Activated naive CD4-positive, alpha-beta T cell treated with anti-CD3 and anti-CD28 coated beads for 36 hours (primary cell): ENCODE measurements around the gene SPRTN. TPM values are rescaled to one million over a fixed set of nuclear protein-coding genes. Genes with fewer than 3 reads are reported as not detected.

Experiments
- CTCF ChIA-PET: fragments of 350-600 bp; sonication (Branson Sonifier 250); formaldehyde crosslinking; loops from one replicate; lab custom pipeline; 2021; ENCODE audit warnings: antibody characterized with exemption; lab: Charles Lee
- DNase-seq: peaks from one replicate; pipeline ENCODE4 v3.0.0-alpha.2; 2020
- H3K27ac Mint-ChIP-seq: one replicate; pipeline ENCODE4 v1.8.0; 2021; ENCODE audit warnings: mild to moderate bottlenecking, mixed read lengths
- H3K27me3 Mint-ChIP-seq: one replicate; pipeline ENCODE4 v1.8.0; 2021; ENCODE audit warnings: low read depth, mixed read lengths
- H3K36me3 Mint-ChIP-seq: one replicate; pipeline ENCODE4 v1.8.0; 2021; ENCODE audit warnings: low read depth, mixed read lengths
- H3K4me1 Mint-ChIP-seq: one replicate; pipeline ENCODE4 v1.8.0; 2021; ENCODE audit warnings: low read depth, mixed read lengths
- H3K4me3 Mint-ChIP-seq: one replicate; pipeline ENCODE4 v1.8.0; 2021; ENCODE audit warnings: mild to moderate bottlenecking, moderate library complexity, mixed read lengths
- H3K9me3 Mint-ChIP-seq: one replicate; pipeline ENCODE4 v1.8.0; 2021; ENCODE audit warnings: mixed read lengths
- intact Hi-C: fragments of 100-400 bp; cut with micrococcal nuclease; formaldehyde crosslinking; loops from one replicate; pipeline ENCODE4 v1.15.1; 2023
- total RNA-seq, 2 experiments: library from RNA; stranded (reverse); gene quantifications; one replicate each; pipeline ENCODE4 v1.2.3, GENCODE V29; 2021

The SPRTN gene
- total RNA-seq, 2 experiments from 2014 or later: 6.0 to 9.1 TPM

- no peak for DNase-seq
- Mint-ChIP-seq H3K36me3 (no peaks in the 10 kb centered on the region), H3K9me3 (no peaks in the 10 kb centered on the region), H3K4me1 (no peaks in the 10 kb centered on the region), H3K4me3 (no peak overlapping the region), H3K27ac (no peak overlapping the region), H3K27me3 (no peaks in the 10 kb centered on the region)
- CTCF ChIA-PET: interaction anchor here (1.2 kb wide), 1 partner anchor 19 kb away, joined by 3 read pairs; the partner anchor contains the start of gene EXOC8
- intact Hi-C loops: no loop called here
These were observed 19.0 kb upstream of the SPRTN start for GRCh38 chr1:231319080-231319479.

DNA sequence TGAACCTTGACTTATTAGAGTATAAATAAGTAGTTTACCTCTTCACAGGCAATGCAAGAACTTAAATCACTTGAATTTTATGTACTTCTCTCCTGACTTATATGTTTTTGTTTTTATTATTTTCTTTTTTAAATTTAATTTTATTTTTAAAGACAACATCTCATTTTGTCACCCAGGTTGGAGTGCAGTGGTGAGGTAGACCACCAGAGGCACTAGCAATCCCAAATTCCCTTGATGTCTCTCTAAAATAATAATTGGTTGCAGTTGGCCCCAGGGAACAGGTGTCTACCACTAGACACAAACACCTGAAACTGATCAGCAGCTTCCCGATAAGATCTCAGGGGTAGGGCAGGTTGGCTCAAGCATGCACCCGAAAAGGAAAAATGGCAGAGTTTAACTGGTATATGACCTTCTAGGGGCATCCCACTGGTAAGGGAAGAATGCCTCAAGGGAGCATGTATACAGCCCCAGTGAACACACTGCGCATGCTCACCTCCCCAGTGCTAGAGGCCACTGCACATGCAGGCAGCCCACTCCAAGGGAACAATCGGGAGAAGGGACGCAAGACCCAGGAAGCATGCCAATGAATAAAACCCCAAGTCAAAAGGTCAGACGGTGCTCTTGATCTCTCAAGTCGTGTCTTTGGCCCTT, 15.1 kb upstream of the SPRTN start:
- CTCF ChIA-PET: no interaction called here
- intact Hi-C loops: no loop called here
- no peak overlapping the region for H3K4me3 Mint-ChIP-seq
- H3K27ac Mint-ChIP-seq: no peak overlapping the region
- no peaks in the 10 kb centered on the region for H3K4me1 Mint-ChIP-seq
- H3K36me3 Mint-ChIP-seq: no peaks in the 10 kb centered on the region
- H3K27me3 Mint-ChIP-seq: no peaks in the 10 kb centered on the region
- DNase-seq: no peak
- H3K9me3 Mint-ChIP-seq: no peaks in the 10 kb centered on the region

- CTCF ChIA-PET: interaction anchor here (1.0 kb wide), 1 partner anchor 264 kb away, joined by 3 read pairs; no protein-coding TSS in a partner anchor
- H3K27ac Mint-ChIP-seq: no peak overlapping the region
- H3K4me1 Mint-ChIP-seq: peaks cover 3% of the 10 kb centered on the region
- no peak overlapping the region for H3K4me3 Mint-ChIP-seq
- H3K9me3 Mint-ChIP-seq: no peaks in the 10 kb centered on the region
- H3K36me3 Mint-ChIP-seq: no peaks in the 10 kb centered on the region
- intact Hi-C loops: no loop called here
- DNase-seq: no peak
- no peaks in the 10 kb centered on the region for H3K27me3 Mint-ChIP-seq
These were observed 13.4 kb upstream of the SPRTN start for GRCh38 chr1:231324660-231325059.

GRCh38 chr1:231326248-231326647, 11.8 kb upstream of the SPRTN start:
- no peak overlapping the region for H3K27ac Mint-ChIP-seq
- intact Hi-C loops: no loop called here
- no peaks in the 10 kb centered on the region for H3K9me3 Mint-ChIP-seq
- peaks cover 5% of the 10 kb centered on the region for H3K4me1 Mint-ChIP-seq
- no peak for DNase-seq
- H3K27me3 Mint-ChIP-seq: no peaks in the 10 kb centered on the region
- peaks cover 1% of the 10 kb centered on the region for H3K36me3 Mint-ChIP-seq
- CTCF ChIA-PET: interaction anchor here (0.7 kb wide), 1 partner anchor 267 kb away, joined by 4 read pairs; no protein-coding TSS in a partner anchor
- H3K4me3 Mint-ChIP-seq: no peak overlapping the region

DNA sequence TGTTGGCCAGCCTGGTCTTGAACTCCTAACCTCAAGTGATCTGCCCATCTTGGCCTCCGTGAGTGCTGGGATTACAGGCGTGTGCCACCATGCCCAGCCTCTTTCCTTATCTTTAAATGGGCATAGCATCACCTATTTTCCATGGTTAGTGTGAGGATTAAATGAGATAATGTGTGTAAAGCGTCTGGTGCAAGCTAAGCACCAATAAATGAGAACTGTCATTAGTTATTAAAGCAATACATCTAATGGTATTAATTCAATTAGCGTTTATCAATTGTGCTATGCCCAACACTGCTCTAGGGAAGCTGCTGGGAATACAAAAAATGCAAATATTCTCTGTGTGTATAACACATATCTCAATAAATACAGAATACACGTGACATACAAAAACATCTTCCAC, 10.5 kb upstream of the SPRTN start:
- H3K36me3 Mint-ChIP-seq: peaks cover 9% of the 10 kb centered on the region
- no peak for DNase-seq
- H3K4me3 Mint-ChIP-seq: no peak overlapping the region
- peaks cover 10% of the 10 kb centered on the region for H3K4me1 Mint-ChIP-seq
- H3K27me3 Mint-ChIP-seq: no peaks in the 10 kb centered on the region
- CTCF ChIA-PET: interaction anchor here (0.6 kb wide), 1 partner anchor 229 kb away, joined by 3 read pairs; no protein-coding TSS in a partner anchor
- peaks cover 5% of the 10 kb centered on the region for H3K9me3 Mint-ChIP-seq
- intact Hi-C loops: no loop called here
- H3K27ac Mint-ChIP-seq: no peak overlapping the region

DNA sequence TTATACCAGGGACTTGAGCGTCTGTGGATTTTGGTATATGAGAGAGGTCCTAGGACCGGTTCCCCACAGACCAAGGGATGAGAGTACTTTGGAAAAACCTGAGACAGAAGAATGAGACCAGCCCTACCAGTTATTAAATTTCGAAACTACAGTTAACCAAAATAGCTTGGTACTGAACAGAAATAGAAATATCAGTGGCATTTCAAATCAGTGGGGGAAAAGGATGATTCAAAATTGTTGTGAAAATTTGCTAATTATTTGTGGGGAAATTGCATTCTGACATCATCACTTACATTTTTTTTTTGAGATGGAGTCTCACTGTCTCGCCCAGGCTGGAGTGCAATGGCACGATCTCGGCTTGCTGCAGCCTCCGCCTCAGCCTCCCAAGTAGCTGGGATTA, 8.6 kb upstream of the SPRTN start:
- Mint-ChIP-seq H3K27ac (no peak overlapping the region), H3K4me1 (peaks cover 23% of the 10 kb centered on the region), H3K27me3 (no peaks in the 10 kb centered on the region), H3K9me3 (peaks cover 6% of the 10 kb centered on the region), H3K4me3 (no peak overlapping the region), H3K36me3 (peaks cover 17% of the 10 kb centered on the region)
- no peak for DNase-seq
- intact Hi-C loops: no loop called here
- CTCF ChIA-PET: interaction anchor here (0.7 kb wide), 1 partner anchor 205 kb away, joined by 5 read pairs; no protein-coding TSS in a partner anchor

- H3K4me3 Mint-ChIP-seq: no peak overlapping the region
- peaks cover 48% of the 10 kb centered on the region for H3K4me1 Mint-ChIP-seq
- intact Hi-C loops: no loop called here
- no peak overlapping the region for H3K27ac Mint-ChIP-seq
- H3K27me3 Mint-ChIP-seq: no peaks in the 10 kb centered on the region
- CTCF ChIA-PET: interaction anchor here (0.6 kb wide), 1 partner anchor 443 kb away, joined by 4 read pairs; no protein-coding TSS in a partner anchor
- H3K36me3 Mint-ChIP-seq: peaks cover 38% of the 10 kb centered on the region
- peaks cover 9% of the 10 kb centered on the region for H3K9me3 Mint-ChIP-seq
- DNase-seq: no peak
These were observed 5.3 kb upstream of the SPRTN start for GRCh38 chr1:231332761-231333160.

DNA sequence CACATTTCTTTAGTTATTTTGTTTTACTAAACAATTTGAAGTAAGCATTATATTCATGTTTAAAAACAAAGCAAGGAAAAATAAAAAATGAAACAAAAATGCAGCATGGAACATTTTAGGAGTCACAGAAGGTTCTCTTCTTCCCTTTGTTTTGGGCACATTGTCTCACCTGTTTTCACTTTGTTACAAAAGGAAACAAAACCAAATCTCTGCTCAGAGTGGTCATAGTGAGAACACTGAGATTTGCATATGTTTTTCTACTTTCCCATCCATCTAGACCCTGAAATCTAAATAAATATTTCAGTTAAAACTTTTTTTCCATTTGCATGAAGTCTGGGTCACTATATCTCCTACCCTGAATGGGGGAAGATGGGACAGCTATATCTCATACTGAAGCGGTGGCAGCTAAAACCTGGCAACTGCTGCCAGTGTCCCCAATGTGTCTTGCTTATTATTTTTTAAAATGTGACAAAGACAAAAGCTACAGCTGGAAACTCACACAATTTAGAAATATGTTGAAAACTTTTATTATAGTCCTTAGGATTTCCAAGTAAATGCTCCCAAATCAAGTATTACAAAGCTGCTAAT, 3.9 kb upstream of the SPRTN start:
- peaks cover 49% of the 10 kb centered on the region for H3K4me1 Mint-ChIP-seq
- H3K4me3 Mint-ChIP-seq: no peak overlapping the region
- no peaks in the 10 kb centered on the region for H3K27me3 Mint-ChIP-seq
- intact Hi-C loops: no loop called here
- no peak for DNase-seq
- CTCF ChIA-PET: interaction anchor here (0.6 to 4.4 kb wide), 5 partner anchors 8 to 242 kb away, joined by 3 to 24 read pairs (median 3); no protein-coding TSS in a partner anchor
- peaks cover 9% of the 10 kb centered on the region for H3K9me3 Mint-ChIP-seq
- peaks cover 39% of the 10 kb centered on the region for H3K36me3 Mint-ChIP-seq
- no peak overlapping the region for H3K27ac Mint-ChIP-seq

GRCh38 chr1:231334952-231335351, 3.1 kb upstream of the SPRTN start:
- Mint-ChIP-seq H3K27ac (no peak overlapping the region), H3K36me3 (peaks cover 39% of the 10 kb centered on the region), H3K9me3 (peaks cover 9% of the 10 kb centered on the region), H3K4me3 (no peak overlapping the region), H3K27me3 (no peaks in the 10 kb centered on the region), H3K4me1 (peaks cover 52% of the 10 kb centered on the region)
- intact Hi-C loops: loop anchor here (5.0 kb wide), 3 partner anchors 63 to 1467 kb away; no protein-coding TSS in a partner anchor
- DNase-seq: no peak
- CTCF ChIA-PET: interaction anchor here (0.6 to 4.4 kb wide), 6 partner anchors 10 to 195 kb away, joined by 3 to 24 read pairs (median 4); no protein-coding TSS in a partner anchor

DNA sequence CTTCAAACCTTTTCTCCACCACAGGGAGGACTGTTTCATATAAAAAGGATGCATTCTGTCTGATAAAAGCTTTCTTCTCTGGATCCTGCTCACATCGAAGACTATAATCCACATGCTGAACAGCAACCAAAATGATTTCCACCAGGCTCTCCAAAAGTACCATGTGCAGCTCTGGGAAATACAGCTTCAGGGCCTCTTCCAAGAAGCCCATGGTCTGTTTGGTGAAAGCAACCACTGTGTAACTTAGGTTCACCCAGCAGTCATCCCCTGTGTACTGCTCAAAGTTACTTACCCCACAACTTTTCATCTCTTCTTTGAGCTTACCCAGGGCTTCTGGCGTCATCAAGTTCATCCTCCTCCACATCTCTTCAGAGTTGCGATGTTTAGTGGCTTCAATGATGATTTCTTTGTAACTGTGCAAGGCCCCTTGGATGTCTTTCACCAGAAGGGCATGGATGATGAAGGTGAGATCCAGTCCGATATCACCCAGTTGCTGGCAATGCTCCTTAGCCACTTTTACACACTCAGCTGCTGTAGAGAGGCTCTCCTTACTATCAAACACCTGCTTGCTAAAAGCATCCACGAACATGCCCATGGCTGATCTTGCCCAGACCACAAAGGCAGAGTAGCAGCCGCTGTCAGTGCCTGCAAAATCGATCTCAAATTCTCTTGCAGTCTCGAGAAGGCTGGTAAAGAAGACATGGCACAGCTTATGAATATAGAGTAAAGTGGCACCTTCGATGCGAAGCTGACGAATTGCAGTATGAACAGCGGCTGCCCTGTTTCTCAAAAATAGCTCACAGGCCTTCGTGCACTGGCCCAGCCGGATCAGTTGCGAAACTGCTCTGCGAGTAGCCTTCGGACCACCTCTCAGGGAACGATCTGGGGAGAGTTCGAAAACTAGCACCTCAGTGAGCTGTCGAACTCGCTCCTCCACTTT, 2.2 kb upstream of the SPRTN start:
- H3K36me3 Mint-ChIP-seq: peaks cover 42% of the 10 kb centered on the region
- no peaks in the 10 kb centered on the region for H3K27me3 Mint-ChIP-seq
- no peak for DNase-seq
- peaks cover 9% of the 10 kb centered on the region for H3K9me3 Mint-ChIP-seq
- H3K4me3 Mint-ChIP-seq: peak overlapping the region; percentile 100
- intact Hi-C loops: loop anchor here (5.0 kb wide), 3 partner anchors 64 to 1466 kb away; no protein-coding TSS in a partner anchor
- H3K4me1 Mint-ChIP-seq: peaks cover 57% of the 10 kb centered on the region
- no peak overlapping the region for H3K27ac Mint-ChIP-seq
- CTCF ChIA-PET: interaction anchor here (0.6 to 4.4 kb wide), 8 partner anchors 9 to 266 kb away, joined by 3 to 24 read pairs (median 3); no protein-coding TSS in a partner anchor

GRCh38 chr1:231337043-231337471, 1.0 kb upstream of the SPRTN start:
- CTCF ChIA-PET: interaction anchor here (1.1 to 4.4 kb wide), 3 partner anchors 16 to 250 kb away, joined by 4 to 24 read pairs (median 4); no protein-coding TSS in a partner anchor
- H3K27me3 Mint-ChIP-seq: no peaks in the 10 kb centered on the region
- H3K9me3 Mint-ChIP-seq: peaks cover 6% of the 10 kb centered on the region
- intact Hi-C loops: loop anchor here (1.0 to 5.0 kb wide), 4 partner anchors 65 to 1465 kb away; partner anchors contain the start of gene EGLN1
- H3K36me3 Mint-ChIP-seq: peaks cover 39% of the 10 kb centered on the region
- H3K27ac Mint-ChIP-seq: peak overlapping the region; percentile 97
- no peak for DNase-seq
- peaks cover 55% of the 10 kb centered on the region for H3K4me1 Mint-ChIP-seq
- H3K4me3 Mint-ChIP-seq: peak overlapping the region; percentile 100
